A549 (cell line): ENCODE results near the gene BHLHA15. TPM values are rescaled to one million over a fixed set of nuclear protein-coding genes. Genes with fewer than 3 reads are reported as not detected.

Experiments used
- ATAC-seq, 2 experiments: fragments of 200-7000 bp in 1 of 2; fragments of >200 bp in 1 of 2; cut with Nextera tagmentation in 1 of 2; cut with Tn5 transposase in 1 of 2; 3 replicates each; pipeline versions ENCODE4 v1.8.0 to v1.9.1; 2018 to 2020; ENCODE audit warnings: mild to moderate bottlenecking in 1 of 2, moderate library complexity in 1 of 2
- CTCF ChIA-PET: fragments of 300-600 bp; sonication (Branson Sonifier 250); formaldehyde crosslinking; extraction: SDS; loops from one replicate; lab custom pipeline; 2021; ENCODE audit warnings: antibody characterized with exemption, inconsistent platforms; lab: Yijun Ruan, JAX
- POLR2A ChIA-PET: fragments of 350-600 bp; formaldehyde crosslinking; extraction: SDS; loops from one replicate; lab custom pipeline; 2021; ENCODE audit warnings: antibody characterized with exemption, inconsistent platforms; lab: Yijun Ruan, JAX
- DNase-seq, 2 experiments: peaks; one replicate each; pipeline versions ENCODE4 v3.0.0 to v3.0.0-alpha.2; 2011 to 2016; ENCODE audit warnings: low read depth in 1 of 2, low spot score in 1 of 2
- FAIRE-seq: peaks from 2 replicates; lab custom pipeline; 2011; peaks lifted over from hg19 to GRCh38; lab: Jason Lieb, UNC
- H3K27ac ChIP-seq, 2 experiments: fragments of >200 bp; sonication (Bioruptor Twin); formaldehyde crosslinking; 3 replicates each; pipeline ENCODE4 v1.5.1; 2016 to 2017
- H3K4me1 ChIP-seq: fragments of >200 bp; sonication (Bioruptor Twin); formaldehyde crosslinking; 3 replicates; pipeline ENCODE4 v1.6.1; 2016
- H3K4me2 ChIP-seq: fragments of >200 bp; sonication (Bioruptor Twin); formaldehyde crosslinking; 3 replicates; pipeline ENCODE4 v1.6.1; 2016
- H3K4me3 ChIP-seq: fragments of >200 bp; sonication (Bioruptor Twin); formaldehyde crosslinking; 3 replicates; pipeline ENCODE4 v1.5.1; 2016
- H3K9me3 ChIP-seq: fragments of >200 bp; sonication (Bioruptor Twin); formaldehyde crosslinking; 3 replicates; pipeline ENCODE4 v1.6.1; 2016
- BHLHE40 ChIP-seq: IDR thresholded peaks from 2 replicates; pipeline ENCODE4 v1.6.1; 2012; ENCODE audit warnings: low read depth, low read length, inconsistent platforms
- CBX2 ChIP-seq: fragments of 200-600 bp; sonication (generic); IDR thresholded peaks from 2 replicates; pipeline ENCODE4 v1.6.1; 2016; ENCODE audit warnings: low read depth, mild to moderate bottlenecking, borderline replicate concordance
- CEBPB ChIP-seq, 2 experiments: fragments of >200 bp in 1 of 2; sonication (Bioruptor Twin) in 1 of 2; formaldehyde crosslinking in 1 of 2; IDR thresholded peaks; 2 replicates each; pipeline ENCODE4 v1.6.1; 2012 to 2016
- CHD2 ChIP-seq: fragments of 150-350 bp; IDR thresholded peaks from 2 replicates; pipeline ENCODE4 v1.6.1; 2014; ENCODE audit warnings: low read length; ENCODE audit not compliant: partially characterized antibody
- CHD4 ChIP-seq: fragments of 200-600 bp; sonication (generic); IDR thresholded peaks from 2 replicates; pipeline ENCODE4 v1.6.1; 2016; ENCODE audit warnings: antibody characterized with exemption, mild to moderate bottlenecking, borderline replicate concordance
- EHMT2 ChIP-seq: fragments of 200-600 bp; sonication (generic); IDR thresholded peaks from 2 replicates; pipeline ENCODE4 v1.6.1; 2016; ENCODE audit warnings: antibody characterized with exemption, low read depth, mild to moderate bottlenecking, moderate library complexity
- EP300 ChIP-seq, 2 experiments: fragments of >200 bp; sonication (Bioruptor Twin); formaldehyde crosslinking; IDR thresholded peaks; 2 replicates in 1 of 2; 3 replicates in 1 of 2; pipeline ENCODE4 v1.6.1; 2016 to 2017
- FOSB ChIP-seq: fragments of 250-450 bp; sonication (Bioruptor Pico); IDR thresholded peaks from 2 replicates; pipeline ENCODE4 v1.5.0; 2020; ENCODE audit warnings: mild to moderate bottlenecking, moderate library complexity
- GATA3 ChIP-seq: IDR thresholded peaks from 2 replicates; pipeline ENCODE4 v1.6.1; 2012; ENCODE audit warnings: borderline replicate concordance
- HOXA7 ChIP-seq: fragments of 250-450 bp; sonication (Bioruptor Pico); IDR thresholded peaks from 2 replicates; pipeline ENCODE4 v1.5.0; 2020; ENCODE audit warnings: mild to moderate bottlenecking, moderate library complexity
- JUNB ChIP-seq: fragments of >200 bp; sonication (Bioruptor Twin); formaldehyde crosslinking; IDR thresholded peaks from 2 replicates; pipeline ENCODE4 v1.6.1; 2016
- MAFK ChIP-seq: fragments of 450-650 bp; IDR thresholded peaks from 2 replicates; pipeline ENCODE4 v1.6.1; 2014; ENCODE audit not compliant: partially characterized antibody
- MYC ChIP-seq: IDR thresholded peaks from 2 replicates; pipeline ENCODE4 v1.6.1; 2012; ENCODE audit warnings: mild to moderate bottlenecking, inconsistent platforms, low read length, improper control_type of control experiment, borderline replicate concordance
- PHF8 ChIP-seq: fragments of 200-600 bp; sonication (generic); IDR thresholded peaks from 2 replicates; pipeline ENCODE4 v1.6.1; 2016; ENCODE audit warnings: low read depth, mild to moderate bottlenecking, antibody characterized with exemption, moderate library complexity, borderline replicate concordance
- POLR2A ChIP-seq: IDR thresholded peaks from 2 replicates; pipeline ENCODE4 v1.6.1; 2012; ENCODE audit warnings: mild to moderate bottlenecking, low read length
- RAD21 ChIP-seq, 2 experiments: fragments of >200 bp in 1 of 2; sonication (Bioruptor Twin) in 1 of 2; formaldehyde crosslinking in 1 of 2; IDR thresholded peaks in 1 of 2; conservative IDR thresholded peaks in 1 of 2; 2 replicates in 1 of 2; 3 replicates in 1 of 2; pipeline ENCODE4 v1.6.1; 2012 to 2018; ENCODE audit warnings: inconsistent platforms in 1 of 2
- RFX5 ChIP-seq: fragments of 450-650 bp; IDR thresholded peaks from 2 replicates; pipeline ENCODE4 v1.7.1; 2014; ENCODE audit warnings: antibody characterized with exemption, mild to moderate bottlenecking, moderate library complexity
- TFCP2L1 ChIP-seq: fragments of 250-450 bp; sonication (Bioruptor Pico); IDR thresholded peaks from 2 replicates; pipeline ENCODE4 v1.5.0; 2021; ENCODE audit warnings: mild to moderate bottlenecking
- ZFP36 ChIP-seq: fragments of 450-650 bp; IDR thresholded peaks from 2 replicates; pipeline ENCODE4 v1.6.1; 2014; ENCODE audit warnings: borderline replicate concordance; ENCODE audit not compliant: partially characterized antibody
- ZNF302 ChIP-seq: fragments of 250-450 bp; sonication (Bioruptor Pico); IDR thresholded peaks from 2 replicates; pipeline ENCODE4 v1.9.0; 2021; ENCODE audit warnings: inconsistent platforms, mild to moderate bottlenecking, moderate library complexity
- ZSCAN20 ChIP-seq: fragments of 250-450 bp; sonication (Bioruptor Pico); IDR thresholded peaks from 2 replicates; pipeline ENCODE4 v1.8.0; 2022; ENCODE audit warnings: mild to moderate bottlenecking, moderate library complexity
- WGBS: methylation state at CpG from one replicate; pipeline ENCODE4 v1.1.6; 2017; ENCODE audit errors: missing lambda C conversion rate; 5-methylcytosine and 5-hydroxymethylcytosine counted together
- polyA plus RNA-seq, 4 experiments: library from polyadenylated mRNA; depleted of rRNA in 3 of 4; stranded (reverse); fragments of >200 nt; fragmentation: RNase III in 1 of 4; extraction: RNeasy Plus Mini Kit Qiagen cat#74134 plus additional on column Dnase treatment in 1 of 4; gene quantifications; 2 replicates in 3 of 4; 3 replicates in 1 of 4; pipeline ENCODE4 v1.2.3, GENCODE V29; 2011 to 2017
- TF ChIP-seq, protein P1 (sequence below): fragments of 150-350 bp; IDR thresholded peaks from 2 replicates; pipeline ENCODE4 v1.6.1; 2014; ENCODE audit warnings: low read depth, mild to moderate bottlenecking, low read length
- TF ChIP-seq, protein P2 (sequence below): fragments of >200 bp; sonication (Bioruptor Twin); formaldehyde crosslinking; IDR thresholded peaks from 2 replicates; pipeline ENCODE4 v1.6.1; 2016
- TF ChIP-seq, protein P3 (sequence below): fragments of >200 bp; sonication (Bioruptor Twin); formaldehyde crosslinking; IDR thresholded peaks from 3 replicates; pipeline ENCODE4 v1.6.1; 2016

Gene BHLHA15
- polyA plus RNA-seq, 2 of the 4 experiments (the other 2 are of a cell fraction), result 0.23 to 0.30 TPM

DNA sequence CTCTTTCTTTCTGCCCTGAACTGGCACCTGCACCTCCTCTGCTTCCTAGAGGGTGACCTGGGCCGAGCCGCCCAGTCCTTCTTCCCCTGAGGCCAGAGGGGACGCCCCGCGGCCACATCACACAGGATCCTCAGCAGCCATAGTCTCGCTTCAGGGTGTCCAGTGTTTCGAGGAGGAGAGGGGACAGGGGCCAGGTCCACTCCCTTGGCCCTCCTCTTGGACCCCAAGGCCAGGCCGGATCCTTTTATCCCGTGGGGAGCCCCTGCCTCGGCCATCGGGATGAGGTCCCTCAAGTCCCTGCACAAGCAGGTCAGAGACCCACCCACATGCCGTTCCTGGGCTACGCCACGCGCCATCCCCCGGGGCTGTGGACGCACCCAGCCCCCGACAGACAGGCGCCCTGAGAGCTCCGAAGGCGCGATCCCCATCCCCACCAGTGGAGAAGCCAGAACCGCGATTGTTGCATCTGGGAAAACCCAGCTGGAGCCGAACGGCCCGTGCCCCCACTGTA is 3.6 kb downstream of the BHLHA15 start:
- Histone ChIP-seq H3K4me1 (no peaks in the 10 kb centered on the region), H3K4me2 (no peak overlapping the region), H3K4me3 (no peak overlapping the region), H3K27ac (no peak overlapping the region), H3K9me3 (no peaks in the 10 kb centered on the region)
- no peak for ATAC-seq
- 91% methylated on average over 27 of the region's 27 CpGs for WGBS
- CTCF ChIA-PET, result interaction anchor here (0.9 kb wide), 1 partner anchor 20 kb away, joined by 3 read pairs; no protein-coding TSS in a partner anchor
- no peak for FAIRE-seq
- TF ChIP-seq FOSB (CRISPR knock-in tag) (no peak), CHD2 (no peak), MAFK (no peak), EHMT2 (no peak)
- TF ChIP-seq, protein P1, sequence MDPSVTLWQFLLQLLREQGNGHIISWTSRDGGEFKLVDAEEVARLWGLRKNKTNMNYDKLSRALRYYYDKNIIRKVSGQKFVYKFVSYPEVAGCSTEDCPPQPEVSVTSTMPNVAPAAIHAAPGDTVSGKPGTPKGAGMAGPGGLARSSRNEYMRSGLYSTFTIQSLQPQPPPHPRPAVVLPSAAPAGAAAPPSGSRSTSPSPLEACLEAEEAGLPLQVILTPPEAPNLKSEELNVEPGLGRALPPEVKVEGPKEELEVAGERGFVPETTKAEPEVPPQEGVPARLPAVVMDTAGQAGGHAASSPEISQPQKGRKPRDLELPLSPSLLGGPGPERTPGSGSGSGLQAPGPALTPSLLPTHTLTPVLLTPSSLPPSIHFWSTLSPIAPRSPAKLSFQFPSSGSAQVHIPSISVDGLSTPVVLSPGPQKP, result no peak
- TF ChIP-seq, protein P2, sequence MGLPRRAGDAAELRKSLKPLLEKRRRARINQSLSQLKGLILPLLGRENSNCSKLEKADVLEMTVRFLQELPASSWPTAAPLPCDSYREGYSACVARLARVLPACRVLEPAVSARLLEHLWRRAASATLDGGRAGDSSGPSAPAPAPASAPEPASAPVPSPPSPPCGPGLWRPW, result no peak
- DNase-seq, result no peak
- POLR2A ChIA-PET, result no interaction called here

DNA sequence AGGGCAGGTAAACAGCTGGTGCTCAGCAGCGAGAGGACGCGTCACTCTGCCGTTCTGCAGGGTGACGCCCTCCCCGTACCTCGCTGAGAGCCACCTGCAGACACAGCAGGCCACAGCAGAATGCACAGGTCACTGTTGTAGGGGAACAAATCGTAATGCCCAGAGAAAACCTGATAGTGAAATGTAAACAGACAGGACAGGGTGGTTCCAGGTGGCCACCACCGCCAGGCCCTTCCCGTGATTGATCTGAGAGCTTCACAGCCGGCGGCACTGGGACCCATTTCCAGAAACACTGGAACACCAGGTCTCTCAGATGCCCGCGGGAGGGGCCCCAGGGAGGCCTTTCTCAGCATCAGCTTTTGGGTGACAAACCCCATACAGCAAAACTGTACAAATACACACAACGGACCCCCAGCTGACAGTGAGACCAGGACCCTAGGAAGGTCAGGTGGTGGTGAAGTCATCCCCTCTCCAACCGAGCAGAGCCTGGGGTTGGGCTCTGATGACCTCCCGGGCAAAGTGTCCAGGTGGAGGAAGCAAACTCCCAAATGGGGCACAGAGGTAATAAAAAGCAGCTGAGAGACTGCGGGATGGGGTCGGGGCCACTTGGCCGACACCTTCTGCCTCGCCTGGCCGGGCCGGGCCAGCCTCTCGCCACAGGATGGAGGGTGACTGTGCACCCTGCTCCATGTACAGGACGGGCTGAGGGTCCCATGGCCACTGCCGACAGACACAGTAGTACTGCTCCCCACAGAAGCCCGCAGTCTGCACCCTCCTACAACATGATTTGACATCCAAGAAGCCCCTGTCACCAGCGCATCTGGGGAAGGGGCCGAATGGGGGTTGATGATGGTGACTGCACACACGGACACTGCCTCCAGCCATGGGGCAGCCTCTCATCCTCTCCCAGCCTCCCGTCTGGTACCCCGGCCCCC is 4.6 kb downstream of the BHLHA15 start:
- ChIA-PET POLR2A (no interaction called here), CTCF (interaction anchor here (0.6 kb wide), 1 partner anchor 11 kb away, joined by 5 read pairs; no protein-coding TSS in a partner anchor)
- Histone ChIP-seq H3K4me3 (no peak overlapping the region), H3K27ac (no peak overlapping the region), H3K9me3 (no peaks in the 10 kb centered on the region), H3K4me2 (no peak overlapping the region), H3K4me1 (no peaks in the 10 kb centered on the region)
- no peak for FAIRE-seq
- TF ChIP-seq GATA3, result no peak
- TF ChIP-seq TFCP2L1 (CRISPR knock-in tag), result no peak
- TF ChIP-seq RAD21 (conservative IDR thresholded peaks at IDR 0.05 in 1 of 2, IDR thresholded peaks at IDR 0.05 in 1 of 2), result no peak
- TF ChIP-seq, protein P3, sequence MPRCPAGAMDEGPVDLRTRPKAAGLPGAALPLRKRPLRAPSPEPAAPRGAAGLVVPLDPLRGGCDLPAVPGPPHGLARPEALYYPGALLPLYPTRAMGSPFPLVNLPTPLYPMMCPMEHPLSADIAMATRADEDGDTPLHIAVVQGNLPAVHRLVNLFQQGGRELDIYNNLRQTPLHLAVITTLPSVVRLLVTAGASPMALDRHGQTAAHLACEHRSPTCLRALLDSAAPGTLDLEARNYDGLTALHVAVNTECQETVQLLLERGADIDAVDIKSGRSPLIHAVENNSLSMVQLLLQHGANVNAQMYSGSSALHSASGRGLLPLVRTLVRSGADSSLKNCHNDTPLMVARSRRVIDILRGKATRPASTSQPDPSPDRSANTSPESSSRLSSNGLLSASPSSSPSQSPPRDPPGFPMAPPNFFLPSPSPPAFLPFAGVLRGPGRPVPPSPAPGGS, result no peak
- no peak for TF ChIP-seq POLR2A
- TF ChIP-seq EP300 (IDR thresholded peaks at IDR 0.05), result no peak
- TF ChIP-seq CBX2, result no peak
- TF ChIP-seq PHF8, result no peak
- no peak for TF ChIP-seq HOXA7 (CRISPR knock-in tag)
- TF ChIP-seq CEBPB (IDR thresholded peaks at IDR 0.05), result no peak
- TF ChIP-seq CHD4, result no peak
- no peak for TF ChIP-seq FOSB (CRISPR knock-in tag)
- no peak for TF ChIP-seq RFX5
- TF ChIP-seq ZSCAN20, result no peak
- no peak for TF ChIP-seq JUNB
- no peak for TF ChIP-seq ZFP36
- no peak for TF ChIP-seq BHLHE40
- no peak for TF ChIP-seq MYC
- no peak for TF ChIP-seq ZNF302
- TF ChIP-seq CHD2, result no peak
- ATAC-seq, result no peak
- no peak for DNase-seq
- 81% methylated on average over 32 of the region's 32 CpGs for WGBS
